Measurements from ENCODE around the gene ZMAT3. TPM values are rescaled to one million over a fixed set of nuclear protein-coding genes. Genes with fewer than 3 reads are reported as not detected.
"Not testable (repeated sequence)": the region's sequence is repeated elsewhere in the genome, so short reads cannot be mapped to it uniquely, and the experiment has no call there.

ZMAT3 gene
- total and polyA plus RNA-seq, 2 of the 4 experiments (the other 2 are of a cell fraction), result 11.7 to 14.3 TPM

- H4K91ac ChIP-seq (ENCODE audit: insufficient read depth, low read depth, low read length); H3K18ac ChIP-seq (ENCODE audit: low read depth, low read length); H3K56ac ChIP-seq (ENCODE audit: extremely low read depth, insufficient read depth, low read length); H3K9me3 ChIP-seq (ENCODE audit: control insufficient read depth, insufficient read depth, low read length); H3K4ac ChIP-seq (ENCODE audit: low read depth, low read length); POLR2A ChIA-PET (ENCODE audit: unreplicated experiment); H3K14ac ChIP-seq (replicated peaks; ENCODE audit: low read depth, low read length); in situ Hi-C loops (cut with MboI; ENCODE audit: low sequenced_read_pairs); BruUV-seq (replicated peaks); H3K4me3 ChIP-seq (ENCODE audit: insufficient read depth, low read depth, low read length); H2AK9ac ChIP-seq (replicated peaks; ENCODE audit: low read depth, low read length, poor library complexity); H2AFZ ChIP-seq (replicated peaks; ENCODE audit: low read length, poor library complexity); H3K4me1 ChIP-seq (ENCODE audit: control insufficient read depth, insufficient read depth, low read length); H3K27ac ChIP-seq (ENCODE audit: insufficient read depth, low read length); H2BK5ac ChIP-seq (ENCODE audit: low read depth, low read length, poor library complexity, severe bottlenecking); DNase-seq; H2BK20ac ChIP-seq (ENCODE audit: low read depth, low read length); H3K4me2 ChIP-seq (ENCODE audit: low read depth, low read length); H2BK15ac ChIP-seq (ENCODE audit: low read depth, low read length); H4K8ac ChIP-seq (ENCODE audit: low read depth in 2 of 2, low read length in 2 of 2); H3K9ac ChIP-seq (ENCODE audit: low read depth, low read length); H4K5ac ChIP-seq (ENCODE audit: low read depth, low read length); H3K27me3 ChIP-seq (ENCODE audit: control insufficient read depth, insufficient read depth, low read length); dilution Hi-C loops (cut with HindIII; ENCODE audit: low sequenced_read_pairs, unreplicated experiment); H2AK5ac ChIP-seq (ENCODE audit: low read depth, low read length); ATAC-seq (ENCODE audit: low read depth); H3K23ac ChIP-seq (ENCODE audit: low read depth, low read length); H2BK120ac ChIP-seq (ENCODE audit: low read depth, low read length); intact Hi-C loops (cut with micrococcal nuclease); H3K9me1 ChIP-seq (ENCODE audit: insufficient read depth, low read length); CTCF ChIA-PET: not testable (repeated sequence)
- Histone ChIP-seq H3K79me1 (ENCODE audit: low read depth in 1 of 2, low read length in 2 of 2) (peaks cover 0 to 39% of the 10 kb centered on the region in 2 experiments; a peak in 3 of 4 replicates), H4K20me1 (ENCODE audit: insufficient read depth, low read length) (peaks cover 30% of the 10 kb centered on the region), H3K36me3 (ENCODE audit: control insufficient read depth, insufficient read depth, low read length) (peaks cover 10% of the 10 kb centered on the region)
- 93% methylated on average over 10 of the region's 13 CpGs; no CpG with 5 or more reads in 1 of the 2 experiments for WGBS, 2 experiments (ENCODE audit: extremely low coverage in 2 of 2, insufficient read length in 1 of 2)
These were observed 17.0 kb downstream of the ZMAT3 start for GRCh38 chr3:179054565-179054964.

Data from IMR-90 (cell line).